H1 (cell line): ENCODE data around the gene MRM2. TPM values are rescaled to one million over a fixed set of nuclear protein-coding genes. Genes with fewer than 3 reads are reported as not detected.

Source experiments
- CTCF ChIA-PET: fragments of 300-600 bp; sonication (Branson Sonifier 250); formaldehyde crosslinking; loops from one replicate; lab custom pipeline; 2021; ENCODE audit not compliant: partially characterized antibody; lab: Charles Lee
- POLR2A ChIA-PET: fragments of 300-600 bp; sonication (Branson Sonifier 250); formaldehyde crosslinking; loops from one replicate; lab custom pipeline; 2021; ENCODE audit warnings: inconsistent platforms; ENCODE audit not compliant: partially characterized antibody; lab: Charles Lee
- DNase-seq, 2 experiments: peaks; one replicate each; pipeline versions ENCODE4 v3.0.0 to v3.0.0-alpha.2; 2010 to 2022; ENCODE audit warnings: low spot score in 2 of 2, low read depth in 1 of 2, mixed read lengths in 1 of 2
- FAIRE-seq: peaks from 2 replicates; lab custom pipeline; 2011; peaks lifted over from hg19 to GRCh38; lab: Jason Lieb, UNC
- H2AFZ ChIP-seq: 2 replicates; pipeline ENCODE4 v1.8.1; 2012; ENCODE audit warnings: low read length, inconsistent platforms
- H2AK5ac ChIP-seq: 2 replicates; pipeline ENCODE4 v1.6.1; 2013; ENCODE audit warnings: low read depth, low read length
- H2BK120ac ChIP-seq: replicated peaks from 2 replicates; pipeline ENCODE3; 2013; ENCODE audit warnings: low read depth, low read length, inconsistent platforms
- H2BK12ac ChIP-seq: 2 replicates; pipeline ENCODE4 v1.6.1; 2013; ENCODE audit warnings: low read depth, low read length
- H2BK15ac ChIP-seq: 2 replicates; pipeline ENCODE4 v1.6.1; 2013; ENCODE audit warnings: low read length
- H2BK20ac ChIP-seq: 2 replicates; pipeline ENCODE4 v1.6.1; 2013; ENCODE audit warnings: low read length
- H2BK5ac ChIP-seq: 2 replicates; pipeline ENCODE4 v1.6.1; 2013; ENCODE audit warnings: low read depth, low read length
- H3K14ac ChIP-seq: 2 replicates; pipeline ENCODE4 v1.6.1; 2013; ENCODE audit warnings: inconsistent platforms; ENCODE audit not compliant: insufficient read length
- H3K18ac ChIP-seq: 2 replicates; pipeline ENCODE4 v1.6.1; 2013; ENCODE audit warnings: low read length; ENCODE audit errors: extremely low read depth
- H3K23ac ChIP-seq: 2 replicates; pipeline ENCODE4 v1.6.1; 2013; ENCODE audit warnings: inconsistent platforms; ENCODE audit not compliant: insufficient read length
- H3K23me2 ChIP-seq: 2 replicates; pipeline ENCODE4 v1.6.1; 2013; ENCODE audit warnings: low read depth, low read length
- H3K27ac ChIP-seq: 2 replicates; pipeline ENCODE4 v1.6.1; 2011; ENCODE audit warnings: low read depth, low read length, inconsistent platforms
- H3K27me3 ChIP-seq, 4 experiments: replicated peaks in 1 of 4; 1 replicate in 1 of 4; 2 replicates in 3 of 4; pipeline versions ENCODE4 v1.6.1 to v1.8.1; 2011 to 2013; ENCODE audit warnings: low read length in 3 of 4, mild to moderate bottlenecking in 3 of 4, inconsistent platforms in 2 of 4, mixed read lengths in 2 of 4, moderate library complexity in 1 of 4; ENCODE audit not compliant: control insufficient read depth in 3 of 4, insufficient read depth in 3 of 4; ENCODE audit errors: extremely low read depth in 1 of 4
- H3K36me3 ChIP-seq, 4 experiments: 2 replicates each; pipeline versions ENCODE4 v1.6.1 to v1.8.1; 2011 to 2013; ENCODE audit warnings: mild to moderate bottlenecking in 4 of 4, low read length in 3 of 4, moderate library complexity in 2 of 4, control low read depth in 1 of 4, inconsistent platforms in 1 of 4; ENCODE audit not compliant: insufficient read depth in 4 of 4, control insufficient read depth in 2 of 4
- H3K4ac ChIP-seq: replicated peaks from 2 replicates; pipeline ENCODE3; 2013; ENCODE audit warnings: low read length, low read depth, mixed read lengths, inconsistent platforms; ENCODE audit not compliant: insufficient read length
- H3K4me1 ChIP-seq, 4 experiments: replicated peaks in 1 of 4; 1 replicate in 1 of 4; 2 replicates in 3 of 4; pipeline versions ENCODE4 v1.6.1 to v1.8.1; 2011 to 2013; ENCODE audit warnings: low read length in 3 of 4, inconsistent platforms in 2 of 4, mixed read lengths in 1 of 4; ENCODE audit not compliant: insufficient read depth in 4 of 4, control insufficient read depth in 3 of 4
- H3K4me2 ChIP-seq, 2 experiments: 2 replicates each; pipeline versions ENCODE4 v1.6.1 to v1.8.1; 2011 to 2013; ENCODE audit warnings: low read depth in 2 of 2, low read length in 2 of 2, control low read depth in 1 of 2, inconsistent platforms in 1 of 2, mild to moderate bottlenecking in 1 of 2; ENCODE audit not compliant: insufficient read depth in 1 of 2
- H3K4me3 ChIP-seq, 4 experiments: fragments of 200-600, 300-600 bp in 1 of 4; sonication (generic), shearing (Covaris generic), sonication (Bioruptor Twin) in 1 of 4; 2 replicates each; pipeline versions ENCODE4 v1.5.1 to v1.8.1; 2011 to 2016; ENCODE audit warnings: low read length in 4 of 4, low read depth in 3 of 4, control low read depth in 2 of 4, inconsistent platforms in 2 of 4, mild to moderate bottlenecking in 2 of 4, mixed read lengths in 1 of 4, moderate library complexity in 1 of 4; ENCODE audit not compliant: insufficient read depth in 2 of 4; ENCODE audit errors: extremely low read depth in 1 of 4
- H3K56ac ChIP-seq: replicated peaks from 2 replicates; pipeline ENCODE3; 2013; ENCODE audit warnings: low read depth, mild to moderate bottlenecking, mixed read lengths, low read length, inconsistent platforms; ENCODE audit not compliant: insufficient read length
- H3K79me1 ChIP-seq: 2 replicates; pipeline ENCODE4 v1.6.1; 2013; ENCODE audit warnings: low read depth, low read length, control low read depth
- H3K79me2 ChIP-seq, 2 experiments: 2 replicates each; pipeline versions ENCODE4 v1.6.1 to v1.8.1; 2012 to 2013; ENCODE audit warnings: low read length in 2 of 2, mild to moderate bottlenecking in 2 of 2, inconsistent platforms in 1 of 2; ENCODE audit not compliant: insufficient read depth in 2 of 2, control insufficient read depth in 1 of 2
- H3K9ac ChIP-seq, 4 experiments: replicated peaks in 1 of 4; 1 replicate in 1 of 4; 2 replicates in 3 of 4; pipeline versions ENCODE4 v1.6.1 to v1.8.1; 2011 to 2013; ENCODE audit warnings: low read depth in 3 of 4, low read length in 3 of 4, control low read depth in 2 of 4, mild to moderate bottlenecking in 2 of 4, moderate library complexity in 2 of 4, inconsistent platforms in 1 of 4; ENCODE audit errors: extremely low read depth in 1 of 4
- H3K9me3 ChIP-seq, 2 experiments: 2 replicates each; pipeline versions ENCODE4 v1.6.1 to v1.8.1; 2012 to 2013; ENCODE audit warnings: mild to moderate bottlenecking in 2 of 2, moderate library complexity in 2 of 2, control low read depth in 1 of 2, inconsistent platforms in 1 of 2, low read depth in 1 of 2, low read length in 1 of 2, mixed read lengths in 1 of 2; ENCODE audit not compliant: insufficient read depth in 2 of 2
- H4K20me1 ChIP-seq, 2 experiments: replicated peaks in 1 of 2; 2 replicates each; pipeline versions ENCODE3 to v1.8.1; 2011 to 2013; ENCODE audit warnings: inconsistent platforms in 2 of 2, low read length in 2 of 2, mild to moderate bottlenecking in 1 of 2; ENCODE audit not compliant: insufficient read depth in 2 of 2, control insufficient read depth in 1 of 2
- H4K5ac ChIP-seq: 2 replicates; pipeline ENCODE4 v1.6.1; 2013; ENCODE audit warnings: low read length, low read depth, mixed read lengths, inconsistent platforms; ENCODE audit not compliant: insufficient read length
- H4K8ac ChIP-seq: 2 replicates; pipeline ENCODE4 v1.8.0; 2013; ENCODE audit warnings: mild to moderate bottlenecking, moderate library complexity, low read length, inconsistent platforms; ENCODE audit not compliant: insufficient read depth; ENCODE audit errors: extremely low read depth
- H4K91ac ChIP-seq: replicated peaks from 2 replicates; pipeline ENCODE3; 2013; ENCODE audit warnings: low read length, mixed read lengths, inconsistent platforms; ENCODE audit not compliant: insufficient read length
- USF2 ChIP-seq: IDR thresholded peaks from 2 replicates; pipeline ENCODE4 v1.6.1; 2011; ENCODE audit warnings: low read length, improper control_type of control experiment
- WGBS, 2 experiments: shearing (Covaris generic) in 1 of 2; methylation state at CpG; one replicate each; pipeline versions ENCODE4 v1.1.6 to v1.1.7; 2013 to 2015; ENCODE audit warnings: low lambda C conversion rate in 2 of 2, mixed read lengths in 2 of 2, inconsistent platforms in 1 of 2, low coverage in 1 of 2, missing lambda C conversion rate in 1 of 2; ENCODE audit not compliant: insufficient replicate concordance in 2 of 2, insufficient coverage in 1 of 2, insufficient read length in 1 of 2; ENCODE audit errors: extremely low coverage in 1 of 2, missing lambda C conversion rate in 1 of 2; 5-methylcytosine and 5-hydroxymethylcytosine counted together
- polyA plus RNA-seq, 7 experiments: library from polyadenylated mRNA; depleted of rRNA in 3 of 7; stranded (reverse) in 5 of 7; unstranded in 2 of 7; fragments of >200 nt in 5 of 7; fragments of 200-250 nt in 2 of 7; gene quantifications; 1 replicate in 5 of 7; 2 replicates in 1 of 7; 4 replicates in 1 of 7; pipeline versions ENCODE4 v1.2.1 to v1.2.3, GENCODE V29; 2011 to 2013; ENCODE audit warnings: missing spikeins in 2 of 7, mixed read lengths in 2 of 7
- total RNA-seq: library from RNA; stranded (reverse); fragmentation: NEBNext Ultra II Directional; extraction: Animal tissue kit (Norgen Biotek cat#: 25700); gene quantifications from 2 replicates; pipeline ENCODE4 v1.2.1, GENCODE V29; 2021

MRM2 gene
- total and polyA plus RNA-seq, 2 of the 8 experiments (the other 6 are each of a cell fraction or from before 2014, with no cell fraction given): 17.2 to 38.6 TPM

GRCh38 chr7:2209961-2210323, 32.1 kb downstream of the MRM2 start:
- no peak overlapping the region for H2AFZ ChIP-seq
- H4K20me1 ChIP-seq: peaks cover 3 to 26% of the 10 kb centered on the region in 2 experiments
- no peak overlapping the region for H3K4ac ChIP-seq
- no peak overlapping the region for H2AK5ac ChIP-seq
- H3K79me1 ChIP-seq: no peaks in the 10 kb centered on the region
- no peaks in the 10 kb centered on the region for H3K4me1 ChIP-seq
- H2BK5ac ChIP-seq: no peak overlapping the region
- no peak for FAIRE-seq
- H3K23ac ChIP-seq: no peak overlapping the region
- H3K79me2 ChIP-seq: no peaks in the 10 kb centered on the region
- H3K27ac ChIP-seq: no peak overlapping the region
- 89% methylated on average over 8 of the region's 8 CpGs; no CpG with 5 or more reads in 1 of the 2 experiments for whole genome bisulfite sequencing, 2 experiments
- no peak overlapping the region for H3K56ac ChIP-seq
- no peak overlapping the region for H3K4me2 ChIP-seq
- no peak overlapping the region for H3K4me3 ChIP-seq
- peaks cover 8 to 46% (median 27%) of the 10 kb centered on the region in 4 experiments; a peak in 6 of 8 replicates for H3K36me3 ChIP-seq
- no peak for TF ChIP-seq USF2
- H2BK12ac ChIP-seq: no peak overlapping the region
- no peak for DNase-seq
- no peaks in the 10 kb centered on the region for H3K27me3 ChIP-seq
- H3K9me3 ChIP-seq: no peaks in the 10 kb centered on the region
- no peak overlapping the region for H3K9ac ChIP-seq
- no peaks in the 10 kb centered on the region for H3K23me2 ChIP-seq
- CTCF ChIA-PET: interaction anchor here (0.7 to 1.8 kb wide), 27 partner anchors 13 to 790 kb away, joined by 3 to 9 read pairs (median 3); partner anchors contain the start of genes MRM2 and NUDT1
- no peak overlapping the region for H2BK120ac ChIP-seq
- no peak overlapping the region for H4K91ac ChIP-seq
- H2BK20ac ChIP-seq: no peak overlapping the region
- H2BK15ac ChIP-seq: no peak overlapping the region
- no peak overlapping the region; the same call in 1 of the 2 replicates for H4K8ac ChIP-seq
- H3K14ac ChIP-seq: no peak overlapping the region
- POLR2A ChIA-PET: interaction anchor here (0.6 to 1.0 kb wide), 2 partner anchors 23 to 109 kb away, joined by 3 to 4 read pairs; partner anchors contain the start of gene MAD1L1
- H4K5ac ChIP-seq: no peak overlapping the region
- no peak overlapping the region for H3K18ac ChIP-seq
